HUDEP-2 (cell line): ENCODE measurements around the gene SPECC1.
"Not testable (repeated sequence)": the region's sequence is repeated elsewhere in the genome, so short reads cannot be mapped to it uniquely, and the experiment has no call there.

Experiments used
- DNase-seq, 76 experiments: peaks; one replicate each; lab custom pipeline; 2025; ENCODE audit not compliant: unreplicated experiment in 76 of 76; lab: John Stamatoyannopoulos, UW

Gene SPECC1

GRCh38 chr17:20291853-20292252, 282.7 kb downstream of the SPECC1 start:
- DNase-seq: no peak

DNA sequence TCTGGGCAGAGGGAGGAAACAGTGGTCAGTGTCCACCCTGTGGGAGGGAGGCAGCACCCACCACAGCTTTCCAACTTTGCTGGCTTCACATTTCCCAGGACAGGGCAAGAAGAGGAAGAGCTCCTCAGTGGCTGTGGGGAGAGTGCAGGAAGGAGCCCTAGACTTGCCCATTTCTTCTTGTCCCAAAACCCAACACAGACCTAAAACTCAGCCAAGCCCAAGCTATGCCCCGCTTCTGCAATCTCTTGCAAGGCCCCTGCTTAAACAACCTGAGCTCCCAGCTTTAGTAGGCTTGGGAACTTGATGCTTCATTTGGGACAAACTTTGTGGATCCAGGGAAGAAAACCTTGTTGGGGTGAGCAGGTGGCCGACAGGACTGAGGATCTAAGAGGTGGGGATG, 284.3 kb downstream of the SPECC1 start:
- DNase-seq: no peak

DNA sequence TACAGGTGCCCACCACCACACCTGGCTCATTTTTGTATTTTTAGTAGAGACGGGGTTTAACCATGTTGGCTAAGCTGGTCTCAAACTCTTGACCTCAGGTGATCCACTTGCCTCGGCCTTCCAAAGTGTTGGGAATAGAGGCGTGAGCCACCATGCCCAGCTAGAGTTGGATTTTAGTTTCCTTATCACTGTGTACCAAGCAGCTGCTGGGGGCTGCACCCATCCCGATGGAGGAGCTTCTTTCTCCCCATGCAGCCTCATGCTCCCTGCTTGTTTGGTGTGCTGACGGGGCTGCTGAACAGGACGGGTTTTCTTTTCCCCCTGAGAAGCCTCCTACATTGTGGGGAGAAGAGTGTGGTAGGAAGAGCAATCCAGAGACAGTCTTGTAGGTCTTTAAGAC, 285.0 kb downstream of the SPECC1 start:
- DNase-seq: no peak

DNA sequence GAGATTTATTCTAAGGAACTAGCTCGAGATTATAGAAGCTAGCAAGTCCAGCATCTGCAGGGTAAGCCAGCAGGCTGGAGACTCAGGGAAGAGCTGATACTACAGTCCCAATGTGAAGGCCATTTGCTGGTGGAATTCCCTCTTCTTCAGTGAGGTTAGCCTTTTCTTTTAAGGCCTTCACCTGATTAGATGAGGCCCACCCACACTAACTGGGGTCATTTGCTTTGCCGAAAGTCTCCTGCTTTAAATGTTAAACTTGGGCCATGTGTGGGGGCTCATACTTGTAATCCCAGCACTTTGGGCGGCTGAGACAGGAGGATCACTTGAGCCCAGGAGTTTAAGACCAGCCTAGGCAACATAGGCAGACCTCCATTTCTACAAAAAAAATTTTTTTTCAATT, 289.9 kb downstream of the SPECC1 start:
- no peak for DNase-seq

DNA sequence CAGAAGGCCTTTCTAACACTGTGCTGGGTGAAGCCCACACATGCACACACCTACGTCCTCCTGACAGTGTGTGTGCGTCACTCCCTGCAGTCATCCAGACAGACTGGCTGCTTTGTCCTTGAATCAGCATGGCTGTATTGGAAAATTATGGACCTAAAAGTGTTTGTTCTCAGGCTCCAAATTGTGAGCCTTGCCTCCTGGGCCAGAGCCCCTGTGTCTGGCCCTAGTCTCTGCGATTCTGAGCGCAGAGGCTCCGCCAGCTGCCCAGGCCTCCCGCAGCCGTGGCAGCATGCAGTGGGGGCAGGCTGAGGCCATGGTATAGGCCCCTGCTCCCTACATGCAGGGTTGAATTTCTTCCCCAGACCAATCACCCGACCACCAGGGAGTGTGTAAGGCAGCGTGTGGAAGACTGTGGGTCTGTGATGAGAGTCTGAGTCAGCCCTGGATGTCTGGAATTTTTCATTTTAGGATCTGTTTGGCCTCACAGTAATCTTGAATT, 291.3 kb downstream of the SPECC1 start:
- no peak for DNase-seq

- no peak for DNase-seq
These were observed 293.2 kb downstream of the SPECC1 start for GRCh38 chr17:20302246-20302917.

- no peak for DNase-seq
These were observed 295.8 kb downstream of the SPECC1 start for GRCh38 chr17:20304961-20305360.

DNA sequence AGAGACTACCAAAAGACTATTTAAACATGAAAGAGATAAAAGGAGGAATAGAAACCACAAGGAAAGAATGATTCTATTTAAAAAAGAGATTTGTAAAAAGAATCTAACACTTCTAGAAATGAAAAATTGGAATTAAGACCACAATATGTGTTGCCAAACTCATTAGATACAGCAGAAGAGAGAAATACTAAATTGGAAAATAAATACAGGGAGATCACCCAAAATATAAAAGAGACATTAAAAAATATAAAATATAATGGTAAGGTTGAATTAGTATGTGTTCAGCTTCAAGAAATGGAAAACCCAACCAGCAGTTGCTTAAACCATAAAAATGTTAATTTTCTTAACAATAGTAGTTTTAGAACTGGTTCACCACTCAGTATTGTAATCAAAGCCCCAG, 297.8 kb downstream of the SPECC1 start:
- DNase-seq: no peak

DNA sequence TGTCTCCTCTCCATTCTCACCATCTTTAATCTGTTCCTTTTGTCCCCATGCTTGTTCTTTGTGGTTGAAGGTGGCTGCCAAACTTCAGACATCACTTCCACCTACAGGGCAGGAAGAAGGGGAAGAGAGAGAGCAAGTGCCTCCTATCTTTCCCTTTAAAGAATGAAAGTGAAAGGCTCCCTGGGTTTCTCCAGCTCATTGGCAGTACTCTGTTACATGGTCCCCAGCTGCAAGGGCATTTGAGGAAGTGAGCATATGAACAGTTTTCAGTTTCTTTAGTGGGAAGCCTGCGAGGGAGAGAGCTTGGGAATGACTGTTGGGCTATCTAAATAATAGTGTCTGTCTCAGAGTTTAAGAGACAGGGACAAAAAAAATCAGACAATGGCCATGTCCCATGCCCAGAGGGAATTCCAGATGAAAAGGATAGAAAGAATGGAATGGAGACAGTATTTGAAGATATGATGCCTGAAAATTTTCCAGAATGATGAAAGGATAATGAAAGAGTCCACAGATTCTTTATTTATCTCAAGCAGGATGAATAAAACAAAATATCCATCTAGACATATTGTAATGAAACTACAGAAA, 298.3 kb downstream of the SPECC1 start:
- no peak for DNase-seq

- DNase-seq: no peak
These were observed 301.3 kb downstream of the SPECC1 start for GRCh38 chr17:20310481-20310880.

- no peak for DNase-seq
These were observed 304.1 kb downstream of the SPECC1 start for GRCh38 chr17:20313306-20313705.

DNA sequence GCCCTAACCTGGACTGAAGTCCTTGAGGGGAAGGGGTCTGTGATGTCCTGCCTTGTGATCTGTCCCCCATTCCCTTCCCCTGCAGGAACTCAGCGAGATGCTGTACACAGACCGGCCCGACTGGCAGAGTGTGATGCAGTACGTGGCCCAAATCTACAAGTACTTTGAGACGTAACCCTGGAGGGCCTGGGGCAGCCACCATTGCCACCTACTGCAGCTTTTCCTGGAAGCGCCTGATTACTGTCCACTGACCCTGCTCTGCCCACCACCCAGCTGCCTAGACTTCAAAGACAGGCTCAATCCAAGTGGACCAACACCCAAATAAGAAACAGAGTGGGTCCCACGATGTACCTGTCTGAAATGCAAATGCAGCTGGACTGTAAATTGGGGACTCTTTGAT, 304.7 kb downstream of the SPECC1 start:
- no peak for DNase-seq

- no peak for DNase-seq
These were observed 305.7 kb downstream of the SPECC1 start for GRCh38 chr17:20314834-20315233.

DNA sequence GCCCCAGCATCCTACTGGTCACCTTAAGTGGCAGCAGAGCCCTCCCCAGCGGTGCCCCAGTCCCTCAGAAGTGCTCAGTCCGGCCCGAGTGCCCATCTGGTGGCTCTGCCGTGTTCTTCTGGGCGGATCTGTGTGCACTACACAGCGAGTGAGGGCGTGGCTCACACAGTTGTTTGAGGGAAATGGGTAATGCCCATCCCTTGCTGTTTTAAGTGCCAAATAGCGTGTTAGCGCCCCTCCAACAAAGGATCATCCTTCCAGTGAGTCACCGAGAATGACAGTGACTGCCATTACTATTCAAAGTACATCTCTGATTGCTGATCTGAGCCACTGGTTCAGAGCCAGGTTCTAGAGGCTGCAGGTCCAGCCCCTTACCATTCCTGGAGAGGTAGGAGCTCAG, 306.2 kb downstream of the SPECC1 start:
- no peak for DNase-seq

DNA sequence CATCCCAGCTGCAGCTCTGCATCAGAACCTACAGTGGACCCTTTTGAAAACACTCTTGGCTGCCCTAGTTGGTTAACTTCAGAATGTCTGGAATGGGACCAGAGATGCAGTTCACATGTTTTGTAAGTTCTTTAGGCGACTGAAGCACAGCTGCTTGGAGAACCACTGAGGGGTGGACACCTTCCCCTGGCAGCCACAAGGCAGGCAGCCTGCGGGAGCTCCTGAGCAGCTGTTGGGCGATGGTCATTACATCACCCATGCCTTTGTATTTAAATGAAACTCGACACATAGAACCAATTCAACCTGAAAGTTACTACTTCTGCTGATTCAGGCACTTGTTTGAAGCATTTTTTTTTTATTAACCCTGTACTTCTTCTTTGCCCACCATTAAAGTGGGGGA, 306.7 kb downstream of the SPECC1 start:
- no peak for DNase-seq

DNA sequence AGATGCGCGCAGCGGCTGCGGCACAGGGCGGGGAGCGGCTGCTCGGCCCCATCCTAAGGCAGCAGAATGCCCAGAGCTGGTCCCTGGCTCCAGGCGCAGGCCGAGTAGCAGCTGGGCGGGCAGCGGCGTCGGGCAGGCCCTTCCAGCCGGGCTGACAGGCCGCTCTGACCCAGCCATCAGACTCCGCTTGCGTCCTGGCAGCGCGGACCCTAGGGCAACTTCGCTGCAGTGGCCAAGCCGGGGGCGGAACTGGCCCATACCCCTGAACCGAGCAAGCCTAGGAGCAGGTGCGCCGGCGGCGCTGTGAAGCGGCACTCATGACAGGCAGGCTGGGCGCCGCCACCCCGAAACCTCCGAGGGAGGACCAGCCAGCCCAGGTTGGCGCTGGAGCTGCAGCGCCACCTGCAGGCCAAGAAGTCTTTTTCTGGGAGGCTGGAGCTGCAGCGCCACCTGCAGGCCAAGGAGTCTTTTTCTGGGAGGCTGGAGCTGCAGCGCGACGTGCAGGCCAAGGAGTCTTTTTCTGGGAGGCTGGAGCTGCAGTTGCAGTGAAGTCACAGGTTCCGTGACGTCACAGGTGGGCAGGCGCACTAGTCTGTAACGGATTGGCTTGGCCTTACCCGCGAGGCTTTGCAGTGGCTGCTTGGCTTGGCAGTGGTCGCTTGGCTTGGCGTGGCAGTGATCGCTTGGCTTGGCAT, 311.5 kb downstream of the SPECC1 start:
- peak in 68 of 76 experiments; percentile 5 to 77 (median 56) for DNase-seq

DNA sequence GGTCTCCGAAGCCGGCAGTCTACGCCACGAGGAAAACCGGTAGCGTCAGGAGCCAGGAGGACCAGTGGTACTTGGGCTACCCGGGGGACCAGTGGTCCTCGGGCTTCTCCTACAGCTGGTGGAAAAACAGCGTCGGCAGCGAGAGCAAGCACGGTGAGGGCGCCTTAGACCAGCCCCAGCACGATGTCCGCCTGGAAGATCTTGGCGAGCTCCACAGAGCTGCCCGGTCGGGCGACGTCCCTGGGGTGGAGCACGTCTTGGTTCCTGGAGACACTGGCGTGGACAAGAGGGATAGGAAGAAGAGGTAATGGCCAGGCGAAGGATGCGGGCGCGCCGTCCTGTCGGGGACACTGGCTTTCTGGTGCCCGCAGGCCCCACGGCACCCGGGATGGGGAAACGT, 312.2 kb downstream of the SPECC1 start:
- not testable (repeated sequence) for DNase-seq

DNA sequence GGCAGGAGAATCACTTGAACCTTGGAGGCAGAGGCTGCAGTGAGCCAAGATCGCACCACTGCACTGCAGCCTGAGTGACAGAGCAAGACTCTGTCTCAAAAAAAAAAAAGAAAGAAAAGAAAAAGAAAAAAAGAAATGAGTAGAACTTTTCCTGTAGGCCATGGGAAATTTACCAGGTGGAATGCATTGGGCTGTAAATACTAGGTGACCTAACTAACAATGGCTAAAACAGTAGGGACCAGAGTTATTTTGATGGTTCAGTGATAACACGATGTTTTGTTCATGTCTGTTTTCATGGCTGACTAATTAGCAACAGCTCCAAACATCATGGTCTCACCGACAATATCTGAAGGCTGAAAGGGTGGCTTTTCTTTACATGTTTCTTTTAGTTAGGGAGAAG, 318.6 kb downstream of the SPECC1 start:
- DNase-seq: not testable (repeated sequence)

DNA sequence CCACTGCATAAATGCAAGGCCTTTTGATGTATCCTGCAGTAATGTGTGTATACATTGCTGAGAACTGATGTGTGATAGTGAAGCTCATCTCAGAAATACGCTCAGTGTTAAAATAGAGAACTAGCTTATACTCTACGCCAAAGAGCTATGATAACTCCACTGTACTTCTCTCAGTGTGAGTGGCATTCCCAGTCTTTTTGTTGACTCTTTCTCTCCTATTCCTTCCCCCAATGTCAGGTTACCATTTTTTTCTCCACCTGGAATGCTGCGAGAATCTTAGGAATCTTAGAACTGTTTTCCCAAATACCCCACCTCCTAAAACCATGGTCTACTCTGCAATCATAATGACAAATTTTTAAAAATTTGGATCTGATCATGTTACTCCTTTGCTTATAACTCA, 342.2 kb downstream of the SPECC1 start:
- DNase-seq: not testable (repeated sequence)

DNA sequence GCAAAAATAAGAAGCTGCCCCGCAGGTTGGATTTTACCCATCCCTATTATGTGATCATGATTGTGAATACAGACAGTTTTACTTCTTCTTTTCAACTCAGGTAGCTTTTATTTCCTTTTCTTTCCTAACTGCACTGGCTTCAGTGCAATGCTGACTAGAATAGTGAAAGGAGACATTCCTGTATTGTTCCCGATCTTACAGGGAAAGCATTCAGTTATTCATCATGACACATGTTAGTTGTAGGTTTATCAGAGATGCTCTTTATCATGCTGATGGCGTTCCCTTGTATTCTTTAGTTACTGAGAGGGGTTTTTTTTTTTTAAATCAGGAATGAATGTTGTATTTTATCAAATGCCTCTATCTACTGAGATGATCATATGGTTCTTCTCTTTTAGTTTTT, 343.4 kb downstream of the SPECC1 start:
- not testable (repeated sequence) for DNase-seq

GRCh38 chr17:20363846-20364245, 354.7 kb downstream of the SPECC1 start:
- DNase-seq: not testable (repeated sequence)
